Activated CD4-positive, alpha-beta T cell treated with anti-CD3 and anti-CD28 coated beads, Interleukin-2, amount 10 ng/mL, durations not matched to agents 24 days and 14 days (primary cell): ENCODE data around the gene TXLNG. TPM values are rescaled to one million over a fixed set of nuclear protein-coding genes. Genes with fewer than 3 reads are reported as not detected.
"Not testable (repeated sequence)": the region's sequence is repeated elsewhere in the genome, so short reads cannot be mapped to it uniquely, and the experiment has no call there.

Source experiments
- DNase-seq: peaks from one replicate; pipeline ENCODE4 v3.0.0; 2022
- H3K27ac Mint-ChIP-seq: one replicate; pipeline ENCODE4 v1.8.0; 2022; ENCODE audit warnings: mild to moderate bottlenecking, mixed read lengths
- H3K27me3 Mint-ChIP-seq: one replicate; pipeline ENCODE4 v1.8.0; 2022; ENCODE audit warnings: mixed read lengths
- H3K36me3 Mint-ChIP-seq: one replicate; pipeline ENCODE4 v1.8.0; 2022; ENCODE audit warnings: low read depth, mild to moderate bottlenecking, mixed read lengths
- H3K4me1 Mint-ChIP-seq: one replicate; pipeline ENCODE4 v1.8.0; 2021; ENCODE audit warnings: mixed read lengths
- H3K4me3 Mint-ChIP-seq: one replicate; pipeline ENCODE4 v1.8.0; 2022; ENCODE audit warnings: mild to moderate bottlenecking, moderate library complexity, mixed read lengths
- H3K9me3 Mint-ChIP-seq: one replicate; pipeline ENCODE4 v1.8.0; 2021; ENCODE audit warnings: mixed read lengths
- intact Hi-C: fragments of 100-400 bp; cut with micrococcal nuclease; formaldehyde crosslinking; loops from one replicate; pipeline ENCODE4 v1.15.1; 2023
- total RNA-seq: library from RNA; stranded (reverse); gene quantifications from 2 replicates; pipeline ENCODE4 v1.2.3, GENCODE V29; 2022

TXLNG gene
- total RNA-seq, 1 donor from 2014 or later, result 24.4 TPM

DNA sequence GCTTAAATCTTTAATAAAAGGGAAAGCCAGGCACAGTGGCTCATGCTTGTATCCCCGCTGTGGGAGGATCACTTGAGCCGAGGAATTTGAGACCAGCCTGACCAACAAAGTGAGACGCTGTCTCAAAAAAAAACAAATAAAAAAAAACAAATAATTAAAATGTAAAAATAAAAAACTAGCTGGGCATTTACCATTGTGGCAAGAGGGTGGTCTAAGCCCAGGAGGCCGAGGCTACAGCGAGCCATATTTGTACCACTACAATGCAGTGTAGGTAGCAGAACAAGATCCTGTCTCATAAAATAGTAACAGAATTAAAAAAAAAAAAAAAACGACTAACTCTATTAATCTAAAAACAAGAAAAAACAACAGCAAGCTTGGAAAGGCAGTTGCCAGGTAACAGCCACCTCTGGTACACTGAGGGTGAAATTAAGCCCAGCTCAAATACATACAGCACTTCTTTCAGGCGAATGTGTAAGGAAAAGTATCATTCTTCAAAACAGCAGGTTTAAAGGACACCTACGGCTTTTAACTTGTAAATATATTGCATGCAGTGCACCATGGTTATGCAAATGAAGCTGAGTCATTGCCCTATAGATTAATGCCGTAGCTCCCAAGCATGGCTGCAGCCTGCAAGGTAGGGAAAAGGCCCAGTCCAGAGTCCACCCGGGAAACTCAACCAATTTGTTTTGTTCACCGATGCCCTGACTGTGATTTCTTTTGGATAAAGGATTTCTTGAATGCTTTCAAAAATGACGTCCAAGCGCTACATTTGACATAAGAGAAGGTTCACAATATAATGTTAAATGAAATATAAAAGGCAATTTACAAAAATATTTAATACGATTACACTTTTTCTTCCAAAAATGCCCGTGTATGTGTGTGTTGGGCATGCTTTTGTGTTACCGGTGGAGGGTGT lies 14.5 kb upstream of the TXLNG start:
- no peak overlapping the region for H3K27ac Mint-ChIP-seq
- H3K9me3 Mint-ChIP-seq, result no peaks in the 10 kb centered on the region
- no peak for DNase-seq
- intact Hi-C loops, result no loop called here
- no peak overlapping the region for H3K4me3 Mint-ChIP-seq
- no peaks in the 10 kb centered on the region for H3K36me3 Mint-ChIP-seq
- H3K27me3 Mint-ChIP-seq, result no peaks in the 10 kb centered on the region
- no peaks in the 10 kb centered on the region for H3K4me1 Mint-ChIP-seq

DNA sequence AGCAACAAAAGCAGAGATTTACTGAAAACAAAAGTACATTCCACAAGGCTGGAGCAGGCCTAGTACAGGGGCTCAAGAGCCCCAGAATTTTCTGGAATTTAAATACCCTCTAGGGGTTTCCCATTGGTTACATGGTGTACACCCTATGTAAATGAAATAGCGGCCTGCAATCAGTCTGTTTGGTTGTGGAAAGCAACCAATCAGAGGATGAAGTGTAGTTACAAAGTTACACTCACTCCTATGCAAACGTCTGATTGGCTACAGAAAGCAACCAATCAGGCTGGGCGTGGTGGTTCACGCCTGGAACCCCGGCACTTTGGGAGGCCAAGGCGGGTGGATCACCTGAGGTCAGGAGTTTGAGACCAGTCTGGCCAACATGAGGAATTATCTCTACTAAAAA lies 13.8 kb upstream of the TXLNG start:
- Mint-ChIP-seq H3K36me3 (no peaks in the 10 kb centered on the region), H3K4me1 (no peaks in the 10 kb centered on the region), H3K27me3 (no peaks in the 10 kb centered on the region), H3K27ac (no peak overlapping the region), H3K4me3 (no peak overlapping the region), H3K9me3 (no peaks in the 10 kb centered on the region)
- DNase-seq, result no peak
- intact Hi-C loops, result no loop called here

DNA sequence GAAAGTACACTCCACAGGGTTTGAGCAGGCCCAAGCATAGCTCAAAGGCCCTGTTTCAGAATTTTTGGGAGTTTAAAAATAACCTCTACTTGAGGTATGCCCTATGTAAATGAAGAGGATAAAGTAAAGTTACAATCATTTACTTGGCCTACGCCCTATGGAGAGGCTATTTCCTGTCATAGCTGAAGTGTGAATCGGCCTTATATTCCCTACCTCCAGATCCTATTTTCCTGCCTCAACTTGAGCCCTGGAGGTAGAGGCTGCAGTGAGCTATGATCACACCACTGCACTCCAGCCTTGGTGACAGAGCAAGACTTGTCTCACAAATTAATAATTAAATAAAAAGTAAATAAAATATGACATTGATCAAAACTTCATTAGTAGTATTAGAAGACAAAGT lies 11.5 kb upstream of the TXLNG start:
- no peak for DNase-seq
- H3K27me3 Mint-ChIP-seq, result no peaks in the 10 kb centered on the region
- no peaks in the 10 kb centered on the region for H3K36me3 Mint-ChIP-seq
- H3K4me3 Mint-ChIP-seq, result no peak overlapping the region
- no peak overlapping the region for H3K27ac Mint-ChIP-seq
- H3K9me3 Mint-ChIP-seq, result no peaks in the 10 kb centered on the region
- H3K4me1 Mint-ChIP-seq, result no peaks in the 10 kb centered on the region
- intact Hi-C loops, result no loop called here

DNA sequence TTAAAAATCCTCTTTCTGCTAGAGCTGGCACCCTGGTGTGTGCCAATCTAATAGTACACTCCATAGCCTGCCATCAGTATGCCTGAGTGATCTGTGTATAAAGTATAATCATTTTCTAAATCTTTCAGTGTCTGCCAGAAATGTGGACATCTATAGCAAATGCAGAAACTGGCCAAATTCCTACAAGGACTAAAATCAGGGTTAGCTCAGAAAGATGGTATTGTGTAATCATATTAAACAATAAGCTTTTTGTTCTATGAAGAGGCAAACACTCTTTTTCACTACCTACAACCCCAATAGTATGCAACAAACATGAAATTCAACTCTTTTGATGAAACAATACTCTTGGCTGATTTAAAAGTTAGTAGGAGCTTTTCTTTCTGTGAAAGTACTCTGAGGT lies 7.7 kb upstream of the TXLNG start:
- no peaks in the 10 kb centered on the region for H3K4me1 Mint-ChIP-seq

DNA sequence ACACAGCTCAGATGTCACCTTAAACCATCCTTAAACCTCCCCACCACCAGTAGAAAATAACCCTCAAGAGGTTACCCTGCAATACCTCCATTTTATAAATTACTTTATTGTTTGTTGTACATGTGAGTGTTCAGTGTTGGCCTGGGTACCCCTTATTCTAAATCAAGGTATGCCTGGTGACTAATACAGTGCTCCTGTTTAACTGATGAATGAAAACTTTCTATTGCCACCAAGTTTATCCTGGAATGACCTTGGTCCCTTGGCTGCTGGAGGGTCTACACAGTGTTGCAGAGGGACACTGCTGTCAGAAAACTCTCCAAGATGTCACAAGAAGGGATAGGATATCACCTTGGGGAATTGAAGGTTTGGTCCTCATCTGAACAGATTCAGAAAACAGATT lies 7.3 kb upstream of the TXLNG start:
- intact Hi-C loops, result no loop called here
- DNase-seq, result no peak
- no peaks in the 10 kb centered on the region for H3K9me3 Mint-ChIP-seq
- no peak overlapping the region for H3K27ac Mint-ChIP-seq
- no peaks in the 10 kb centered on the region for H3K4me1 Mint-ChIP-seq
- no peaks in the 10 kb centered on the region for H3K36me3 Mint-ChIP-seq
- H3K4me3 Mint-ChIP-seq, result no peak overlapping the region
- no peaks in the 10 kb centered on the region for H3K27me3 Mint-ChIP-seq

More for the DNA sequence above, 7.7 kb upstream of the TXLNG start:
- H3K9me3 Mint-ChIP-seq, result no peaks in the 10 kb centered on the region
- DNase-seq, result no peak
- no peaks in the 10 kb centered on the region for H3K27me3 Mint-ChIP-seq
- H3K4me3 Mint-ChIP-seq, result no peak overlapping the region
- no peaks in the 10 kb centered on the region for H3K36me3 Mint-ChIP-seq
- H3K27ac Mint-ChIP-seq, result no peak overlapping the region
- intact Hi-C loops, result no loop called here

DNA sequence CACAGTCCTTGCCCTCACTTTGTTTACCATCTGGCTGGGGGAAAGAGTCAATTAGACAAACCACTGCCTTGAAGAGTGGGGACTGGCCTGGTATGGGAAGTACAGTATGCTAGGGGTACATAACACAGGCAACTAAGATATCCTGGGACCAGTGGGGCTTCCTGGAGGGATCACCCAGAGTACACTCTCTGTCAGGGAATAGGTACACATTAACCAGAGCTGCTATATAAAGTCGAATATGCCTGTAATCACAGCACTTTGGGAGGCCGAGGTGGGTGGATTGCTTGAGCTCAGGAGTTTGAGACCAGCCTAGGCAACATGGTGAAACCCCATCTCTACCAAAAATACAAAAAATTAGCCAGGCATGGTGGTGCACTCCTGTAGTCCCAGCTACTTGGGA lies 6.5 kb upstream of the TXLNG start:
- H3K4me3 Mint-ChIP-seq, H3K36me3 Mint-ChIP-seq, H3K9me3 Mint-ChIP-seq, H3K27me3 Mint-ChIP-seq, H3K4me1 Mint-ChIP-seq, H3K27ac Mint-ChIP-seq, DNase-seq: not testable (repeated sequence)
- intact Hi-C loops, result loop anchor here (10.0 kb wide), 2 partner anchors 925 to 1105 kb away; partner anchors contain the start of gene AP1S2

- Mint-ChIP-seq H3K9me3 (no peaks in the 10 kb centered on the region), H3K36me3 (peaks cover 5% of the 10 kb centered on the region), H3K27ac (no peak overlapping the region), H3K27me3 (no peaks in the 10 kb centered on the region), H3K4me1 (peaks cover 11% of the 10 kb centered on the region), H3K4me3 (no peak overlapping the region)
- no peak for DNase-seq
- intact Hi-C loops, result loop anchor here (10.0 kb wide), 2 partner anchors 929 to 1109 kb away; partner anchors contain the start of gene AP1S2
Measured at GRCh38 chrX:16783452-16783851, 2.8 kb upstream of the TXLNG start.

- intact Hi-C loops, result loop anchor here (10.0 kb wide), 2 partner anchors 930 to 1110 kb away; partner anchors contain the start of gene AP1S2
- DNase-seq, H3K27me3 Mint-ChIP-seq, H3K9me3 Mint-ChIP-seq, H3K4me3 Mint-ChIP-seq, H3K27ac Mint-ChIP-seq, H3K36me3 Mint-ChIP-seq: not testable (repeated sequence)
- H3K4me1 Mint-ChIP-seq, result peaks cover 11% of the 10 kb centered on the region
Measured at GRCh38 chrX:16784440-16784839, 1.8 kb upstream of the TXLNG start.

DNA sequence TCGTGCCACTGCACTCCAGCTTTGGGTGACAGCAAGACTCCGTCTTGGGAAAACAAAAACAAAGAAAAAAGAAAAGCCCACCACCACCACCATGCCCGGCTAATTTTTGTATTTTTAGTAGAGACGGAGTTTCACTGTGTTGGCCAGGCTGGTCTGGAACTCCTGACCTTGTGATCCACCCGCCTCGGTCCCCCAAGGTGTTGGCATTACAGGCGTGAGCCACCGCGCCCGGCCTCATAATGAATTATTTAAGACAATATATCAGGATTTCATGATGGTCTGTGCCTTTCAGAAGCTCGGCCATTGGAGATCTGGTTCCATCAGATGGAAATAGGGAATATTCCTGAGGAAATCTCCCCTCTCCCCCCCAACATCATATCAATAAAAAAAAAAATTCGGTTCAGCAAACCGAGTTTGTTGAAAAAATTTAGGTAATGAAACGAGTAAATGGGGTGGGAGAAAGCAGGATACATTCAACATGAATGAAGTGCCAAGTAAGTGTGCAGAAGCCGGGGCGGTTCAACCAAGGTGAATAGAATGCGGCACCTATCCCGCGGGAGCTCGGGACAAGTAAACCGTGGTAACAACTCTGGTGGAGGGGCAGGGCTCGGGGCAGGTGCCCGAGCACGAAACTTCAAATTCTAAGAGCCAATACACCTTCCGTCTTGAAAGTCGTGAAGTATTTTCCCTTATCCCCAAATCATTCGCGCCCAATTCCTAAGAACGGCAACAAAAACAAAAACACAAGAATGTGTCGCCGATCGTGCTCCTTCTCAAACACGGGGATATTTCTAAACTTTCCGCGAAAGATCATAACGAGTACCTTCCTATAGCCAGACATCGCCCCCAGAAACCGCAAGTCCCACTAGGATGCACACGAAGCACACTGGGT lies 773 bp upstream of the TXLNG start:
- peaks cover 11% of the 10 kb centered on the region for H3K4me1 Mint-ChIP-seq
- peak overlapping the region; percentile 99 for H3K4me3 Mint-ChIP-seq
- peaks cover 5% of the 10 kb centered on the region for H3K36me3 Mint-ChIP-seq
- no peak for DNase-seq
- H3K9me3 Mint-ChIP-seq, result no peaks in the 10 kb centered on the region
- no peaks in the 10 kb centered on the region for H3K27me3 Mint-ChIP-seq
- peak overlapping the region; percentile 96 for H3K27ac Mint-ChIP-seq
- intact Hi-C loops, result loop anchor here (1.0 to 10.0 kb wide), 4 partner anchors 66 to 1111 kb away; partner anchors contain the start of genes AP1S2, RBBP7 and SYAP1

GRCh38 chrX:16786791-16787735 lies 797 bp downstream of the TXLNG start:
- peaks cover 6% of the 10 kb centered on the region for H3K36me3 Mint-ChIP-seq
- intact Hi-C loops, result loop anchor here (1.0 to 10.0 kb wide), 4 partner anchors 68 to 1112 kb away; partner anchors contain the start of genes AP1S2, RBBP7 and SYAP1
- no peaks in the 10 kb centered on the region for H3K27me3 Mint-ChIP-seq
- peak overlapping the region; percentile 96 for H3K27ac Mint-ChIP-seq
- peaks cover 11% of the 10 kb centered on the region for H3K4me1 Mint-ChIP-seq
- H3K4me3 Mint-ChIP-seq, result peak overlapping the region; percentile 99
- peak; percentile 75 for DNase-seq
- H3K9me3 Mint-ChIP-seq, result no peaks in the 10 kb centered on the region

GRCh38 chrX:16788477-16788876 lies 2.2 kb downstream of the TXLNG start:
- Mint-ChIP-seq H3K27me3 (no peaks in the 10 kb centered on the region), H3K36me3 (peaks cover 9% of the 10 kb centered on the region), H3K9me3 (no peaks in the 10 kb centered on the region), H3K27ac (no peak overlapping the region), H3K4me3 (no peak overlapping the region), H3K4me1 (peaks cover 11% of the 10 kb centered on the region)
- intact Hi-C loops, result loop anchor here (10.0 kb wide), 2 partner anchors 934 to 1114 kb away; partner anchors contain the start of gene AP1S2
- DNase-seq, result no peak

- no peaks in the 10 kb centered on the region for H3K9me3 Mint-ChIP-seq
- DNase-seq, result no peak
- no peak overlapping the region for H3K27ac Mint-ChIP-seq
- H3K27me3 Mint-ChIP-seq, result no peaks in the 10 kb centered on the region
- H3K36me3 Mint-ChIP-seq, result peaks cover 27% of the 10 kb centered on the region
- H3K4me1 Mint-ChIP-seq, result no peaks in the 10 kb centered on the region
- intact Hi-C loops, result no loop called here
- H3K4me3 Mint-ChIP-seq, result no peak overlapping the region
Measured at GRCh38 chrX:16796298-16796697, 10.0 kb downstream of the TXLNG start.

DNA sequence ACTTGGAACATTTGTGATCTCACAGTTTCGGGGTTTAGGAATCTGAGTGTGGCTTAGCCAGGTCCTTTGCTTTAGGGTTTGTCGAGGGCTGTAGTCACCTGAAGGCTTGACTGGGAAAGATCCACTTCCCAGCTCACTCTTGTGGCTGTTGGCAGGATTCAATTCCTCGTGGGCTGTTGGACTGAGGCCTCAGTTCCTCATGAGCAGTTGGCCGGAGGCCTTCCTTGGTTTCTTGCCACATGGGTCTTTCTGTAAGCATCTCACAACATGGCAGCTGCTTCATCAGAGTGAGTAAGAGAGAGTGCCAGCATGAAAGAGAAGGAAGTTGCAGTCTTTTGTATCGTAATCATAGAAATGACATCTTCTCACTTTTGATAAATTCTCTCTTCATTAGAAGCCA lies 11.1 kb downstream of the TXLNG start:
- Mint-ChIP-seq H3K36me3 (peaks cover 24% of the 10 kb centered on the region), H3K4me1 (no peaks in the 10 kb centered on the region), H3K27me3 (no peaks in the 10 kb centered on the region), H3K27ac (no peak overlapping the region), H3K4me3 (no peak overlapping the region), H3K9me3 (no peaks in the 10 kb centered on the region)
- intact Hi-C loops, result no loop called here
- no peak for DNase-seq
